HEK293T (cell line): ENCODE results near the gene LSM14A.

ENCODE experiments used
- ARNT ChIP-seq: fragments of 450-650 bp; IDR thresholded peaks from 2 replicates; pipeline ENCODE4 v1.6.1; 2017; ENCODE audit warnings: mild to moderate bottlenecking
- BHLHE40 ChIP-seq: fragments of 450-650 bp; IDR thresholded peaks from 2 replicates; pipeline ENCODE4 v1.6.1; 2016; ENCODE audit warnings: mild to moderate bottlenecking, moderate library complexity, borderline replicate concordance
- CTBP1 ChIP-seq: fragments of 450-650 bp; IDR thresholded peaks from 2 replicates; pipeline ENCODE4 v1.6.1; 2016; ENCODE audit warnings: borderline replicate concordance
- FOXA1 ChIP-seq: fragments of 450-650 bp; IDR thresholded peaks from 2 replicates; pipeline ENCODE4 v1.6.1; 2016; ENCODE audit warnings: mild to moderate bottlenecking
- FOXK2 ChIP-seq: fragments of 450-650 bp; IDR thresholded peaks from 2 replicates; pipeline ENCODE4 v1.6.1; 2016; ENCODE audit warnings: mild to moderate bottlenecking
- FOXM1 ChIP-seq: fragments of 450-650 bp; IDR thresholded peaks from 2 replicates; pipeline ENCODE4 v1.6.1; 2017; ENCODE audit warnings: mild to moderate bottlenecking, borderline replicate concordance
- L3MBTL2 ChIP-seq: fragments of 450-650 bp; conservative IDR thresholded peaks from 2 replicates; pipeline ENCODE4 v1.6.1; 2016; ENCODE audit warnings: mild to moderate bottlenecking
- LEF1 ChIP-seq: fragments of 450-650 bp; IDR thresholded peaks from 2 replicates; pipeline ENCODE4 v1.6.1; 2017; ENCODE audit warnings: mild to moderate bottlenecking, borderline replicate concordance
- NFRKB ChIP-seq: fragments of 450-650 bp; IDR thresholded peaks from 2 replicates; pipeline ENCODE4 v1.6.1; 2016; ENCODE audit warnings: mild to moderate bottlenecking, moderate library complexity
- SUZ12 ChIP-seq: fragments of 450-650 bp; IDR thresholded peaks from 2 replicates; pipeline ENCODE4 v1.6.1; 2016; ENCODE audit warnings: mild to moderate bottlenecking
- ZNF384 ChIP-seq: fragments of 450-650 bp; IDR thresholded peaks from 2 replicates; pipeline ENCODE4 v1.6.1; 2016

DNA sequence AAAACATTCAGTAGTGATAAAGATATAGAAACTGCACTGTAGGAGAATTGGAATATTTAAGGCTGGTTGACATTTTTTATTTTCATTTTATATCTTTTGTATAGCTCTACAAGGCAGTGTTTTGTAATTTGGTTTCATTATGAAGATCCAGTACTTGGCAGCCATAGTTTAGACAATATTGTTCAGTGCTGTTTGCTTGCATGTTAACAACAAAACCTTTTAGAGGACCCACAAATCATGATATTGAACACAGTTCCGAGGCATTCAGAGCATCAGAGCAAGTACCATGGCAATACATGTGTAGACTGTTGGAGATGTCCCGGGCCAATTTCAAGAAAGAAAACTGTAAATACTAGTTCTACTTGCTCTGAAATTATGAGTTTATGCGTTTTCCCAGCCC lies 56.5 kb downstream of the LSM14A start:
- no peak for TF ChIP-seq NFRKB
- TF ChIP-seq SUZ12, result no peak
- no peak for TF ChIP-seq LEF1
- TF ChIP-seq ARNT, result no peak
- TF ChIP-seq FOXM1, result no peak
- no peak for TF ChIP-seq L3MBTL2
- TF ChIP-seq FOXA1, result no peak
- no peak for TF ChIP-seq BHLHE40
- TF ChIP-seq CTBP1, result no peak
- no peak for TF ChIP-seq FOXK2
- TF ChIP-seq ZNF384, result no peak
